CD14-positive monocyte (primary cell): ENCODE measurements around the gene PEX10. TPM values are rescaled to one million over a fixed set of nuclear protein-coding genes. Genes with fewer than 3 reads are reported as not detected.

Source experiments
- DNase-seq, 3 donors: peaks; one replicate each; pipeline ENCODE4 v3.0.0-alpha.2; 2011 to 2022
- H2AFZ ChIP-seq: 2 replicates; pipeline ENCODE4 v1.6.0; 2012; ENCODE audit warnings: mild to moderate bottlenecking, low read depth, low read length, inconsistent platforms; ENCODE audit not compliant: insufficient read depth, poor library complexity, severe bottlenecking
- H3K27ac ChIP-seq, 2 donors: 1 replicate in 1 of 2; 2 replicates in 1 of 2; pipeline ENCODE4 v1.5.1; 2012 to 2013; ENCODE audit warnings: low read length in 2 of 2, control low read depth in 1 of 2, inconsistent platforms in 1 of 2, low read depth in 1 of 2, mild to moderate bottlenecking in 1 of 2
- H3K27me3 ChIP-seq, 2 donors: one replicate each; pipeline versions ENCODE4 v1.6.0 to v1.6.1; 2011 to 2013; ENCODE audit warnings: low read length in 2 of 2; ENCODE audit not compliant: control insufficient read depth in 2 of 2, insufficient read depth in 2 of 2
- H3K36me3 ChIP-seq, 2 donors: replicated peaks in 1 of 2; 1 replicate in 1 of 2; 2 replicates in 1 of 2; pipeline versions ENCODE4 v1.5.1 to v1.6.1; 2012 to 2013; ENCODE audit warnings: low read length in 2 of 2, control low read depth in 1 of 2, inconsistent platforms in 1 of 2, mild to moderate bottlenecking in 1 of 2; ENCODE audit not compliant: insufficient read depth in 2 of 2, control insufficient read depth in 1 of 2
- H3K4me1 ChIP-seq, 2 donors: 1 replicate in 1 of 2; 2 replicates in 1 of 2; pipeline versions ENCODE4 v1.5.1 to v1.6.1; 2012 to 2013; ENCODE audit warnings: low read length in 2 of 2, control low read depth in 1 of 2, inconsistent platforms in 1 of 2, mild to moderate bottlenecking in 1 of 2, moderate library complexity in 1 of 2; ENCODE audit not compliant: insufficient read depth in 2 of 2, control insufficient read depth in 1 of 2
- H3K4me2 ChIP-seq: replicated peaks from 2 replicates; pipeline ENCODE3; 2012; ENCODE audit warnings: low read length, moderate library complexity, mild to moderate bottlenecking; ENCODE audit not compliant: poor library complexity, severe bottlenecking; ENCODE audit errors: extremely low read depth
- H3K4me3 ChIP-seq, 3 experiments: fragments of 200-600 bp in 1 of 3; sonication (generic) in 1 of 3; replicated peaks in 1 of 3; 1 replicate in 2 of 3; 2 replicates in 1 of 3; pipeline ENCODE4 v1.5.1; 2011 to 2013; ENCODE audit warnings: low read length in 3 of 3, mild to moderate bottlenecking in 3 of 3, control low read depth in 2 of 3, low read depth in 2 of 3, inconsistent platforms in 1 of 3, moderate library complexity in 1 of 3
- H3K79me2 ChIP-seq: 2 replicates; pipeline ENCODE4 v1.6.0; 2012; ENCODE audit warnings: mild to moderate bottlenecking, control low read depth, inconsistent platforms, low read length, moderate library complexity; ENCODE audit not compliant: insufficient read depth
- H3K9ac ChIP-seq: 2 replicates; pipeline ENCODE4 v1.6.0; 2017; ENCODE audit warnings: low read length, mild to moderate bottlenecking; ENCODE audit not compliant: insufficient read depth, poor library complexity, severe bottlenecking
- H3K9me3 ChIP-seq, 2 donors: replicated peaks in 1 of 2; 1 replicate in 1 of 2; 2 replicates in 1 of 2; pipeline versions ENCODE4 v1.5.1 to v1.6.1; 2012 to 2013; ENCODE audit warnings: low read length in 2 of 2, control low read depth in 1 of 2; ENCODE audit not compliant: control insufficient read depth in 1 of 2, insufficient read depth in 1 of 2
- H4K20me1 ChIP-seq: 2 replicates; pipeline ENCODE4 v1.6.0; 2012; ENCODE audit warnings: mild to moderate bottlenecking, low read length, control low read depth, moderate library complexity; ENCODE audit not compliant: insufficient read depth
- H3K27ac Mint-ChIP-seq, 7 donors: one replicate each; pipeline ENCODE4 v1.8.0; 2020; ENCODE audit warnings: mild to moderate bottlenecking in 7 of 7, mixed read lengths in 7 of 7, moderate library complexity in 6 of 7, inconsistent platforms in 2 of 7
- H3K27me3 Mint-ChIP-seq, 3 donors: one replicate each; pipeline ENCODE4 v1.8.0; 2021 to 2022; ENCODE audit warnings: low read depth in 3 of 3, mild to moderate bottlenecking in 3 of 3, mixed read lengths in 3 of 3, moderate library complexity in 3 of 3, inconsistent platforms in 1 of 3
- H3K36me3 Mint-ChIP-seq, 2 donors: one replicate each; pipeline ENCODE4 v1.8.0; 2020; ENCODE audit warnings: mixed read lengths in 2 of 2, inconsistent platforms in 1 of 2, mild to moderate bottlenecking in 1 of 2
- H3K4me1 Mint-ChIP-seq: one replicate; pipeline ENCODE4 v1.8.0; 2020; ENCODE audit warnings: mild to moderate bottlenecking, mixed read lengths
- H3K4me3 Mint-ChIP-seq, 2 donors: one replicate each; pipeline ENCODE4 v1.8.0; 2020; ENCODE audit warnings: mild to moderate bottlenecking in 2 of 2, mixed read lengths in 2 of 2, moderate library complexity in 1 of 2
- H3K9me3 Mint-ChIP-seq, 7 donors: one replicate each; pipeline ENCODE4 v1.8.0; 2020 to 2022; ENCODE audit warnings: mixed read lengths in 7 of 7, mild to moderate bottlenecking in 6 of 7, moderate library complexity in 6 of 7, inconsistent platforms in 2 of 7
- CTCF ChIP-seq: fragments of 200-600 bp; IDR thresholded peaks from one replicate; pipeline ENCODE4 v1.8.0; 2022; ENCODE audit warnings: antibody characterized with exemption, mild to moderate bottlenecking
- WGBS: methylation state at CpG from one replicate; pipeline ENCODE4 v1.1.5; 2013; ENCODE audit warnings: missing lambda C conversion rate; ENCODE audit not compliant: insufficient coverage; 5-methylcytosine and 5-hydroxymethylcytosine counted together
- intact Hi-C, 2 donors: fragments of 100-400 bp; cut with micrococcal nuclease; formaldehyde crosslinking; loops; one replicate each; pipeline versions ENCODE4 v1.15.0 to v1.15.1; 2023
- polyA plus RNA-seq, 3 donors: library from polyadenylated mRNA; depleted of rRNA in 1 of 3; unstranded in 2 of 3; stranded (reverse) in 1 of 3; fragments of 300-500 nt in 2 of 3; fragments of >200 nt in 1 of 3; fragmentation: Illumina TruSeq in 2 of 3; gene quantifications; 1 replicate in 2 of 3; 2 replicates in 1 of 3; pipeline ENCODE4 v1.2.3, GENCODE V29; 2012 to 2021

The PEX10 gene
- polyA plus RNA-seq, 3 donors, result 7.0 to 10.5 (median 8.2) TPM

- H3K4me3 Mint-ChIP-seq, result no peak overlapping the region
- Histone ChIP-seq H3K79me2 (peaks cover 28% of the 10 kb centered on the region), H3K9me3 (no peaks in the 10 kb centered on the region), H4K20me1 (peaks cover 22% of the 10 kb centered on the region), H3K4me3 (no peak overlapping the region), H3K36me3 (peaks cover 7 to 19% of the 10 kb centered on the region in 2 donors), H3K4me1 (peaks cover 14 to 26% of the 10 kb centered on the region in 2 donors), H3K9ac (no peak overlapping the region), H2AFZ (no peak overlapping the region), H3K4me2 (no peak overlapping the region), H3K27ac (no peak overlapping the region), H3K27me3 (no peaks in the 10 kb centered on the region)
- peaks cover 18 to 22% of the 10 kb centered on the region in 2 donors for H3K36me3 Mint-ChIP-seq
- TF ChIP-seq CTCF, result no peak
- H3K9me3 Mint-ChIP-seq, result no peaks in the 10 kb centered on the region
- 25% methylated on average over 4 of the region's 7 CpGs for WGBS
- peaks cover 0 to 1% (median 0%) of the 10 kb centered on the region in 3 donors for H3K27me3 Mint-ChIP-seq
- no peak for DNase-seq
- peaks cover 30% of the 10 kb centered on the region for H3K4me1 Mint-ChIP-seq
- intact Hi-C loops, result loop anchor here (5.0 kb wide), 4 partner anchors 132 to 198 kb away; partner anchors contain the start of genes PANK4 (in 1 of the 2) and PRXL2B (in 1 of the 2)
- H3K27ac Mint-ChIP-seq, result no peak overlapping the region
Measured at GRCh38 chr1:2389644-2390043, 22.7 kb downstream of the PEX10 start.

- 94% methylated on average over 18 of the region's 32 CpGs for WGBS
- no peaks in the 10 kb centered on the region for H3K9me3 Mint-ChIP-seq
- intact Hi-C loops, result no loop called here
- DNase-seq, result no peak
- peak overlapping the region in 1 of 7 donors; percentile 24 for H3K27ac Mint-ChIP-seq
- peaks cover 14 to 23% of the 10 kb centered on the region in 2 donors for H3K4me1 ChIP-seq
- H4K20me1 ChIP-seq, result peaks cover 8% of the 10 kb centered on the region
- H3K4me1 Mint-ChIP-seq, result peaks cover 20% of the 10 kb centered on the region
- H2AFZ ChIP-seq, result no peak overlapping the region
- H3K27me3 Mint-ChIP-seq, result peaks cover 0 to 1% (median 0%) of the 10 kb centered on the region in 3 donors
- no peak overlapping the region for H3K4me3 ChIP-seq
- H3K9ac ChIP-seq, result no peak overlapping the region
- TF ChIP-seq CTCF, result no peak
- H3K27ac ChIP-seq, result no peak overlapping the region
- H3K4me3 Mint-ChIP-seq, result no peak overlapping the region
- H3K36me3 ChIP-seq, result peaks cover 0 to 5% of the 10 kb centered on the region in 2 donors
- no peak overlapping the region for H3K4me2 ChIP-seq
- H3K27me3 ChIP-seq, result no peaks in the 10 kb centered on the region
- H3K9me3 ChIP-seq, result no peaks in the 10 kb centered on the region
- peaks cover 14% of the 10 kb centered on the region for H3K79me2 ChIP-seq
- H3K36me3 Mint-ChIP-seq, result peaks cover 6 to 8% of the 10 kb centered on the region in 2 donors
Measured at GRCh38 chr1:2388004-2388913, 24.1 kb downstream of the PEX10 start.
